CD4-positive, alpha-beta T cell treated with Interleukin-4 for 1 hour (primary cell): ENCODE data around the gene GOLGA6D.
"Not testable (repeated sequence)": the region's sequence is repeated elsewhere in the genome, so short reads cannot be mapped to it uniquely, and the experiment has no call there.

ENCODE experiments used
- DNase-seq, 2 donors: peaks; one replicate each; pipeline ENCODE4 v3.0.0-alpha.2; 2020 to 2022

The GOLGA6D gene

DNA sequence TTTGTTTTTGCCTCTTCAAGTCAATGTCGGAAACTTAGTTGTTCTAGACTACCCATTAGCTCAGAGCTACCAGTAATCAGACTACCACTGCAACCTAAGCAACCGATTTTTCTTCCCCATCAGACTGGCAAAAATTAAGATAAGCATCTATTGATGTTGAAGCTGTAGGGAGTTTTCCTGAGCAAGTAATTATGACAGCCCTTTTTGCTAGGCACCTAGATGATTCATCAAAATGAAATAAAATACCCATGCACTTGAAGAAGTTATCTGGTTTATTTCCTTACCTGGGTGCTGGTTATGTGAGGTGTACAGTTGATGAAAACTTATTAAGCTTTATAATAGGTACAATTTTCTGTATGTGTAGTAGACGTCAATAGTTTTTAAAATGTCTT, 52.7 kb downstream of the GOLGA6D start:
- DNase-seq = no peak

DNA sequence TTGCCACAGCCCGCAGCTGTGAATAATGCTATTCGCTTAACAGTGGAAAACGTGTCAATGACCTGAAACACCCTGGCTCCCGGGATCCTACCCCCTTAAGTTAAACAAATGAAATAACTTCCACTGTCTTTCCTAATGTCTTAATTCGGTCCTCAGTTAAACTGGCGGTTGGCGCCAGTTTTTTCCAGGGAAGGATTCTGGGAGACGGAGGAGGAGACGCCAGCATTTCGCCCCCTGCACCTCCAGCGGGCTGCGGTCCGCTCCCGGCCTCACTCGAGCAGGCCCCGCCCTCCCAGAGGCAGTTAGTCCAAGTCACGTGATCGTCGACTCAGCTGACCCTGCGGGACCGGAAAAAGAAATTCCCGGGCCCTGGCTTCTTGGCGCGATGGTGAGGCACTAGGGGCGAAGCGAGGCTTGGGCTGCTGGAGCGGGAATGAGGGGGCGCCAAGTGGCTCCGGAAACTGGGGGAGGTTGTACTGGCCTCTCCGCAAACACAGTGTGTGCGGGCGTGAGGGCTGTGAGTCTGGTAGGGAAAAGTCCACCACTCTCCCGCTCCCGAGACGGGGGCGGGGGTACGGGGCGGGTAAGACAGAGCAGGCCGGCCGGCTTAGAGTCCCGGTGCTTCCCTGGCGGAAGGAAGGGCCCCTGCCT, 53.2 kb downstream of the GOLGA6D start, which contains the start of gene COMMD4:
COMMD4 (plus strand) TSS at position 359 of the 651 bp plus-strand sequence; CDS start at position 386, 27 bp downstream.
- DNase-seq = peak; percentile 70 to 77

DNA sequence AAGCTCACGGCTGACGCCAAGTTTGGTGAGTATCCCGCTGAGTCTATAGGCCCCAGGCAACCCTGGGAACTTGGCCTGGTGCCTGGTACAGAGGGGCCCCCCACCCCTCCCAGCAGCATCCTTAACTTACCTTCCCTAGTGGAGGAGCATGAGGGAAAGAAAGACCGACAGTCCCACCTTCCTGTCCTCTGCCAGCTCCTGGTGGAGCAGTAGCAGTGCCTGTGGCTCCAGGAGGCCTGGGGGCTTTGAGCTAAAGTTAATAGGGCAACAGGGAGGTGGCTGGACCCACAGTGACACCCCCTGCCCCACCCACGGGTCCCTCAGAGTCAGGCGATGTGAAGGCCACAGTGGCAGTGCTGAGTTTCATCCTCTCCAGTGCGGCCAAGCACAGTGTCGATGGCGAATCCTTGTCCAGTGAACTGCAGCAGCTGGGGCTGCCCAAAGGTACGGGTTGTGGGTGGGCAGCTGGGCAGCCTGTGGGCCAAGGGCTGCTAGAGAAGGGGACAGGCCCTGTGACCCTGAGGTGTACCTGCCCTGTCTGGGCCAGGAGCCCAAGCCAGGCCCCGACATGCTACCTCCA, 56.1 kb downstream of the GOLGA6D start:
- no peak for DNase-seq

DNA sequence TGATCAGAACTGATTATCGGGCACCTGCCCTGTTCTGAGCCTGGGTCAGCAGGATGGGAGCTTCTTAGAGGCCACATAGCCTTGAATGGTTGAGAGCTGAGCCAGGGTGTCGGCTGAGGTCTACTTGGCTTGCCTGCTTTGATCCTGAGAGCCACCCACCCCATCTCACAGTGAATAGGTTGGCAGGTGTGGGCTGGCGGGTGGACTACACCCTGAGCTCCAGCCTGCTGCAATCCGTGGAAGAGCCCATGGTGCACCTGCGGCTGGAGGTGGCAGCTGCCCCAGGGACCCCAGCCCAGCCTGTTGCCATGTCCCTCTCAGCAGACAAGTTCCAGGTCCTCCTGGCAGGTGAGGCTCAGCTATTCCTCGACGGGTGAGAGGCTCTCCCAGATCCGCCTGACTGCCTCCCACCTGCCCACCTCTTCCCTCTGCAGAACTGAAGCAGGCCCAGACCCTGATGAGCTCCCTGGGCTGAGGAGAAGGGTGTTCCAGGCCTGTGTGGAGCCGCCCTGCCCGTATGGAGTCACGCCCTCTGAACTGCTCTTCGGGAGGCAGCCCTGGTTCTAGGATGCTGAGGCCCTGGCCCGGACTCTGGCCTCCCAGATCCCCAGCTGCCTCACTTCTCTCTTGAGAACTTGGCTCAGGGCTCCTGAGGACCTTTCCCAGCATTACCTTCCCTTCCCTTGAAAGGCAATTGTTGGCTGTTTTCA, 57.1 kb downstream of the GOLGA6D start:
- no peak for DNase-seq

DNA sequence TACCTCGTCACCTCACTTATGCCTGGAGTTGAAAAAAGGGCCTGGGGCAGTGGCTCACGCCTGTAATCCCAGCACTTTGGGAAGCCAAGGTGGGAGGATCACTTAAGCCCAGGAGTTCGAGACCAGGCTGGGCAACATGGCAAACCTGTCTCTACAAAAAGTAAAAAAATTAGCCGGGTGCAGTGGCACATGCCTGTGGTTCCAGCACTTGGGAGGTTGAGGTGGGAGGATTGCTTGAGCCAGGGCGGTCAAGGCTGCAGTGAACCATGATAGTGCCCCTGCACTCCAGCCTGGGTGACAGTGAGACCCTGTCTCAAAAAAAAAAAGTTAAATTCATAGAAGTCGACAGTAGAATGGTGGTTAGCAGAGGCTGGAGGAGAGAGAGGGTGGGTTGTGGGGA, 59.6 kb downstream of the GOLGA6D start:
- DNase-seq = no peak

DNA sequence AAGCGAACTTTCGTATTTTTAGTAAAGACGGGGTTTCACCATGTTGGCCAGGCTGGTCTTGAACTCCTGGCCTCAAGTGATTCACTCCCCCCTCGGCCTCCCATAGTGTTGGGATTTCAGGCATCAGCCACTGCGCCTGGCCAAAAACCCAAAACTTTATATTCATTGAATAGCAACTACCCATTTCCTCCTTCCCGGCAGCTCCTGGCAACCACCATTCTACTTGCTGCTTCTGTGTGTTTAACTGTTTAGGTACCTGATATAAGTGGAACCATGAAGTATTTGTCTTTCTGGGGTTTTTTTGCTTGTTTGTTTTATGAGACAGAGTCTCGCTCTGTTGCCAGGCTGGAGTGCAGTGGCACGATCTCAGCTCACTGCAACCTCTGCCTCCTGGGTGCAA, 61.3 kb downstream of the GOLGA6D start:
- not testable (repeated sequence) for DNase-seq
